IMR-90 (cell line): ENCODE data around the gene HMX3. TPM values are rescaled to one million over a fixed set of nuclear protein-coding genes. Genes with fewer than 3 reads are reported as not detected.

Experiments
- ATAC-seq: fragments of 200-7000 bp; cut with Tn5 transposase; 2 replicates; pipeline ENCODE4 v1.9.1; 2020; ENCODE audit warnings: low read depth, mild to moderate bottlenecking, moderate library complexity
- BruUV-seq: library from RNA; stranded (reverse); fragments of 400-500 nt; replicated peaks from 2 replicates; lab custom pipeline; 2021; lab: Mats Ljungman, UMichigan
- CTCF ChIA-PET: fragments of 300-600 bp; formaldehyde crosslinking; extraction: SDS; loops from one replicate; lab custom pipeline; 2021; ENCODE audit warnings: antibody characterized with exemption; lab: Yijun Ruan, JAX
- POLR2A ChIA-PET: fragments of 300-600 bp; sonication (Branson Sonifier 250); formaldehyde crosslinking; loops from one replicate; lab custom pipeline; 2022; ENCODE audit warnings: antibody characterized with exemption; ENCODE audit not compliant: unreplicated experiment; lab: Charles Lee
- DNase-seq: peaks from one replicate; pipeline ENCODE4 v3.0.0; 2013
- H2AFZ ChIP-seq: replicated peaks from 2 replicates; pipeline ENCODE3; 2013; ENCODE audit warnings: low read length, mild to moderate bottlenecking; ENCODE audit not compliant: poor library complexity
- H2AK5ac ChIP-seq: 2 replicates; pipeline ENCODE4 v1.6.1; 2013; ENCODE audit warnings: low read depth, low read length, inconsistent platforms
- H2AK9ac ChIP-seq: replicated peaks from 2 replicates; pipeline ENCODE3; 2013; ENCODE audit warnings: mild to moderate bottlenecking, low read depth, low read length, moderate library complexity; ENCODE audit not compliant: poor library complexity
- H2BK120ac ChIP-seq: 2 replicates; pipeline ENCODE4 v1.6.1; 2013; ENCODE audit warnings: low read depth, low read length, inconsistent platforms
- H2BK15ac ChIP-seq: 3 replicates; pipeline ENCODE4 v1.6.1; 2013; ENCODE audit warnings: low read depth, low read length, inconsistent platforms
- H2BK20ac ChIP-seq: 2 replicates; pipeline ENCODE4 v1.6.1; 2013; ENCODE audit warnings: low read depth, mild to moderate bottlenecking, inconsistent platforms, low read length, moderate library complexity
- H2BK5ac ChIP-seq: 2 replicates; pipeline ENCODE4 v1.6.1; 2013; ENCODE audit warnings: mild to moderate bottlenecking, low read depth, low read length, inconsistent platforms; ENCODE audit not compliant: poor library complexity, severe bottlenecking
- H3K14ac ChIP-seq: replicated peaks from 2 replicates; pipeline ENCODE4 v1.6.1; 2013; ENCODE audit warnings: low read depth, low read length, inconsistent platforms
- H3K18ac ChIP-seq: 2 replicates; pipeline ENCODE4 v1.6.1; 2013; ENCODE audit warnings: low read depth, low read length, control low read depth
- H3K23ac ChIP-seq: 2 replicates; pipeline ENCODE4 v1.6.1; 2013; ENCODE audit warnings: low read depth, low read length, inconsistent platforms
- H3K27ac ChIP-seq: 2 replicates; pipeline ENCODE4 v1.5.1; 2013; ENCODE audit warnings: mild to moderate bottlenecking, control low read depth, low read length; ENCODE audit not compliant: insufficient read depth
- H3K27me3 ChIP-seq: 2 replicates; pipeline ENCODE4 v1.6.1; 2013; ENCODE audit warnings: low read length; ENCODE audit not compliant: control insufficient read depth, insufficient read depth
- H3K36me3 ChIP-seq: 2 replicates; pipeline ENCODE4 v1.6.1; 2013; ENCODE audit warnings: low read length, mixed read lengths; ENCODE audit not compliant: control insufficient read depth, insufficient read depth
- H3K4ac ChIP-seq: 2 replicates; pipeline ENCODE4 v1.6.1; 2013; ENCODE audit warnings: low read depth, low read length, inconsistent platforms
- H3K4me1 ChIP-seq: 2 replicates; pipeline ENCODE4 v1.6.1; 2013; ENCODE audit warnings: low read length, mixed read lengths; ENCODE audit not compliant: control insufficient read depth, insufficient read depth
- H3K4me2 ChIP-seq: 2 replicates; pipeline ENCODE4 v1.6.1; 2013; ENCODE audit warnings: low read depth, mild to moderate bottlenecking, control low read depth, low read length, moderate library complexity
- H3K4me3 ChIP-seq: 2 replicates; pipeline ENCODE4 v1.5.1; 2013; ENCODE audit warnings: low read depth, mild to moderate bottlenecking, control low read depth, low read length, moderate library complexity; ENCODE audit not compliant: insufficient read depth
- H3K56ac ChIP-seq: 2 replicates; pipeline ENCODE4 v1.6.1; 2013; ENCODE audit warnings: low read length, inconsistent platforms; ENCODE audit not compliant: insufficient read depth; ENCODE audit errors: extremely low read depth
- H3K79me1 ChIP-seq, 2 experiments: 2 replicates each; pipeline ENCODE4 v1.6.1; 2013; ENCODE audit warnings: low read length in 2 of 2, inconsistent platforms in 1 of 2, low read depth in 1 of 2
- H3K9ac ChIP-seq: 2 replicates; pipeline ENCODE4 v1.6.1; 2013; ENCODE audit warnings: low read depth, low read length, control low read depth
- H3K9me1 ChIP-seq: 2 replicates; pipeline ENCODE4 v1.6.1; 2013; ENCODE audit warnings: low read length, inconsistent platforms; ENCODE audit not compliant: insufficient read depth
- H3K9me3 ChIP-seq: 2 replicates; pipeline ENCODE4 v1.6.1; 2013; ENCODE audit warnings: low read length; ENCODE audit not compliant: control insufficient read depth, insufficient read depth
- H4K20me1 ChIP-seq: 2 replicates; pipeline ENCODE4 v1.6.1; 2013; ENCODE audit warnings: low read length, inconsistent platforms; ENCODE audit not compliant: insufficient read depth
- H4K5ac ChIP-seq: 2 replicates; pipeline ENCODE4 v1.6.1; 2013; ENCODE audit warnings: mild to moderate bottlenecking, low read depth, low read length, control low read depth
- H4K8ac ChIP-seq, 2 experiments: 2 replicates each; pipeline ENCODE4 v1.6.1; 2013; ENCODE audit warnings: low read depth in 2 of 2, low read length in 2 of 2, control low read depth in 1 of 2, inconsistent platforms in 1 of 2
- H4K91ac ChIP-seq: 2 replicates; pipeline ENCODE4 v1.6.1; 2013; ENCODE audit warnings: low read depth, low read length, inconsistent platforms; ENCODE audit not compliant: insufficient read depth
- ELK1 ChIP-seq: fragments of 150-350 bp; IDR thresholded peaks from 2 replicates; pipeline ENCODE4 v1.6.1; 2016; ENCODE audit warnings: low read depth, mild to moderate bottlenecking, low read length, moderate library complexity, borderline replicate concordance
- MAFK ChIP-seq: IDR thresholded peaks from 2 replicates; pipeline ENCODE4 v1.6.1; 2012; ENCODE audit warnings: low read depth, low read length, improper control_type of control experiment
- MAZ ChIP-seq: IDR thresholded peaks from 2 replicates; pipeline ENCODE4 v1.6.1; 2012; ENCODE audit warnings: low read depth, mild to moderate bottlenecking, low read length, improper control_type of control experiment, moderate library complexity, borderline replicate concordance
- NFE2L2 ChIP-seq: fragments of 150-350 bp; IDR thresholded peaks from 2 replicates; pipeline ENCODE4 v1.6.1; 2016; ENCODE audit warnings: low read depth, mild to moderate bottlenecking, low read length
- RAD21 ChIP-seq: IDR thresholded peaks from 2 replicates; pipeline ENCODE4 v1.6.1; 2012; ENCODE audit warnings: low read length, improper control_type of control experiment
- WGBS, 2 experiments: methylation state at CpG; one replicate each; pipeline versions ENCODE4 v1.1.5 to v1.1.7; 2013; ENCODE audit warnings: missing lambda C conversion rate in 2 of 2; ENCODE audit not compliant: insufficient read length in 1 of 2; ENCODE audit errors: extremely low coverage in 2 of 2; 5-methylcytosine and 5-hydroxymethylcytosine counted together
- dilution Hi-C: fragments of 300-500 bp; cut with HindIII; formaldehyde crosslinking; loops from one replicate; pipeline ENCODE4 v1.14.3; 2018; ENCODE audit warnings: low sequenced_read_pairs; ENCODE audit not compliant: unreplicated experiment
- in situ Hi-C: fragments of 300-500 bp; cut with MboI; formaldehyde crosslinking; loops from 3 replicates; pipeline ENCODE4 v1.14.3; 2019; ENCODE audit warnings: low sequenced_read_pairs, inconsistent platforms, mixed read lengths
- intact Hi-C: fragments of 100-400 bp; cut with micrococcal nuclease; formaldehyde crosslinking; loops from 2 replicates; pipeline ENCODE4 v1.10.0; 2022
- polyA plus RNA-seq, 3 experiments: library from polyadenylated mRNA; depleted of rRNA; stranded (reverse); fragments of >200 nt; gene quantifications; 2 replicates each; pipeline ENCODE4 v1.2.3, GENCODE V29; 2012; ENCODE audit warnings: low replicate concordance in 1 of 3
- total RNA-seq: library from RNA; depleted of rRNA; stranded (reverse); fragments of >200 nt; gene quantifications from 2 replicates; pipeline ENCODE4 v1.2.3, GENCODE V29; 2012

Gene HMX3
- total and polyA plus RNA-seq, 2 of the 4 experiments (the other 2 are of a cell fraction), result not detected

GRCh38 chr10:123150986-123151736 lies 15.4 kb downstream of the HMX3 start:
- Histone ChIP-seq H4K5ac (no peak overlapping the region), H2BK5ac (no peak overlapping the region), H3K36me3 (no peaks in the 10 kb centered on the region), H2BK20ac (no peak overlapping the region), H2AK9ac (no peak overlapping the region), H3K27ac (no peak overlapping the region), H2BK15ac (no peak overlapping the region), H4K91ac (no peak overlapping the region), H3K4ac (no peak overlapping the region), H3K14ac (no peak overlapping the region), H2AFZ (peak overlapping the region; percentile 78), H3K56ac (no peak overlapping the region), H3K9me1 (no peaks in the 10 kb centered on the region; the same call in 1 of the 2 replicates), H3K4me2 (peak overlapping the region; percentile 42; the same call in 1 of the 2 replicates), H3K9ac (no peak overlapping the region), H3K9me3 (peaks cover 3% of the 10 kb centered on the region; the same call in 1 of the 2 replicates), H3K79me1 (peaks cover 0 to 7% of the 10 kb centered on the region in 2 experiments; a peak in 1 of 4 replicates), H2BK120ac (no peak overlapping the region), H4K8ac (no peak overlapping the region), H3K4me3 (no peak overlapping the region), H2AK5ac (no peak overlapping the region), H3K27me3 (peaks cover 59% of the 10 kb centered on the region), H3K18ac (no peak overlapping the region), H3K23ac (no peak overlapping the region), H4K20me1 (peaks cover 10% of the 10 kb centered on the region), H3K4me1 (peaks cover 1% of the 10 kb centered on the region)
- dilution Hi-C loops (no loop called here), intact Hi-C loops (loop anchor here (10.0 kb wide), 2 partner anchors 296 to 1264 kb away; partner anchors contain the start of gene OAT), in situ Hi-C loops (loop anchor here (25.0 kb wide), 2 partner anchors 289 to 1014 kb away; no protein-coding TSS in a partner anchor)
- ATAC-seq, result no peak
- CTCF ChIA-PET, result no interaction called here
- TF ChIP-seq ELK1 (no peak), MAFK (no peak), RAD21 (no peak), NFE2L2 (no peak), MAZ (no peak)
- peak; percentile 9 for DNase-seq
- WGBS, 2 experiments, result 6% methylated on average over 17 of the region's 56 CpGs; no CpG with 5 or more reads in 1 of the 2 experiments
- POLR2A ChIA-PET, result no interaction called here
- no TSS peak for BruUV-seq
